GM12864 (cell line): ENCODE results near the gene PTBP1.
A peak's percentile ranks its signal among the peaks of the same experiment; 100 is the strongest.

Experiments
- DNase-seq: peaks from one replicate; pipeline ENCODE4 v3.0.0-alpha.2; 2011; ENCODE audit warnings: low read depth
- H3K4me3 ChIP-seq: 2 replicates; pipeline ENCODE4 v1.5.1; 2011; ENCODE audit warnings: mild to moderate bottlenecking, low read depth, low read length, control low read depth
- CTCF ChIP-seq: IDR thresholded peaks from 2 replicates; pipeline ENCODE4 v1.5.1; 2011; ENCODE audit warnings: low read depth, mild to moderate bottlenecking, moderate library complexity, low read length, control low read depth, inconsistent platforms; ENCODE audit errors: missing control alignments

PTBP1 gene

GRCh38 chr19:763869-764268 lies 33.4 kb upstream of the PTBP1 start:
- no peak overlapping the region for H3K4me3 ChIP-seq
- TF ChIP-seq CTCF = no peak

GRCh38 chr19:764301-764700 lies 33.0 kb upstream of the PTBP1 start:
- DNase-seq = no peak

More at GRCh38 chr19:763869-764268, 33.4 kb upstream of the PTBP1 start:
- no peak for DNase-seq

GRCh38 chr19:765179-765738 lies 32.0 kb upstream of the PTBP1 start:
- DNase-seq = no peak
- TF ChIP-seq CTCF = no peak
- no peak overlapping the region for H3K4me3 ChIP-seq

More at GRCh38 chr19:764301-764700, 33.0 kb upstream of the PTBP1 start:
- no peak overlapping the region for H3K4me3 ChIP-seq
- TF ChIP-seq CTCF = no peak

- DNase-seq = no peak
- TF ChIP-seq CTCF = no peak
- no peak overlapping the region for H3K4me3 ChIP-seq
Observed at GRCh38 chr19:768424-768823, 28.8 kb upstream of the PTBP1 start.

- DNase-seq = no peak
- TF ChIP-seq CTCF = no peak
- no peak overlapping the region for H3K4me3 ChIP-seq
Observed at GRCh38 chr19:769616-770015, 27.6 kb upstream of the PTBP1 start.

- H3K4me3 ChIP-seq = no peak overlapping the region
- TF ChIP-seq CTCF = peak; percentile 65
- DNase-seq = no peak
Observed at GRCh38 chr19:771332-771785, 25.9 kb upstream of the PTBP1 start.

GRCh38 chr19:772063-772462 lies 25.2 kb upstream of the PTBP1 start:
- H3K4me3 ChIP-seq = no peak overlapping the region
- DNase-seq = no peak
- TF ChIP-seq CTCF = no peak
